ENCODE data around the gene MRGPRX2. TPM values are rescaled to one million over a fixed set of nuclear protein-coding genes. Genes with fewer than 3 reads are reported as not detected.

MRGPRX2 gene
- polyA plus RNA-seq, 2 of the 4 experiments (the other 2 are of a cell fraction) = not detected

GRCh38 chr11:19099093-19099492 lies 38.6 kb upstream of the MRGPRX2 start:
- ATAC-seq (no peak), FAIRE-seq (no peak), DNase-seq (ENCODE audit: low read depth in 1 of 2, low spot score in 1 of 2) (no peak)
- Histone ChIP-seq H3K4me3 (no peak overlapping the region), H3K4me1 (peaks cover 10% of the 10 kb centered on the region; the same call in 2 of the 3 replicates), H3K27ac (no peak overlapping the region), H3K9me3 (no peaks in the 10 kb centered on the region; the same call in 2 of the 3 replicates), H3K4me2 (no peak overlapping the region)
- ChIA-PET CTCF (interaction anchor here (1.3 to 3.0 kb wide), 2 partner anchors 11 to 22 kb away, joined by 3 to 12 read pairs; no protein-coding TSS in a partner anchor), POLR2A (no interaction called here)
- 39% methylated on average over 3 of the region's 3 CpGs for WGBS (ENCODE audit: missing lambda C conversion rate)
- no peak for TF ChIP-seq RAD21 (conservative IDR thresholded peaks at IDR 0.05 in 1 of 2, IDR thresholded peaks at IDR 0.05 in 1 of 2)
- TF ChIP-seq FOSB (CRISPR knock-in tag; IDR thresholded peaks at IDR 0.05) = no peak
- no peak for TF ChIP-seq RNF2 (IDR thresholded peaks at IDR 0.05; ENCODE audit: borderline replicate concordance, low read depth)
- no peak for TF ChIP-seq RCOR1 (IDR thresholded peaks at IDR 0.05; ENCODE audit: low read depth, low read length)
- no peak for TF ChIP-seq ZNF302 (CRISPR knock-in tag; IDR thresholded peaks at IDR 0.05)
- no peak for TF ChIP-seq CEBPB (IDR thresholded peaks at IDR 0.05)
- TF ChIP-seq POLR2AphosphoS2 (conservative IDR thresholded peaks at IDR 0.05; ENCODE audit: low read length) = no peak
- no peak for TF ChIP-seq ZFP36 (IDR thresholded peaks at IDR 0.05; ENCODE audit: borderline replicate concordance, partially characterized antibody)
- TF ChIP-seq E2F6 (IDR thresholded peaks at IDR 0.05; ENCODE audit: borderline replicate concordance, low read depth) = no peak
- no peak for TF ChIP-seq ESRRA (IDR thresholded peaks at IDR 0.05; ENCODE audit: borderline replicate concordance, low read length)
- TF ChIP-seq EP300 (IDR thresholded peaks at IDR 0.05) = no peak
- no peak for TF ChIP-seq HOXB13 (CRISPR knock-in tag; IDR thresholded peaks at IDR 0.05; ENCODE audit: low read depth)
- no peak for TF ChIP-seq POLR2A (IDR thresholded peaks at IDR 0.05; ENCODE audit: low read length)
- TF ChIP-seq KDM5A (IDR thresholded peaks at IDR 0.05) = no peak
- no peak for TF ChIP-seq MAFK (IDR thresholded peaks at IDR 0.05; ENCODE audit: partially characterized antibody)
- TF ChIP-seq RARB (CRISPR knock-in tag; IDR thresholded peaks at IDR 0.05) = no peak

GRCh38 chr11:19094859-19095258 lies 34.3 kb upstream of the MRGPRX2 start:
- Histone ChIP-seq H3K9me3 (no peaks in the 10 kb centered on the region), H3K4me2 (no peak overlapping the region), H3K27ac (no peak overlapping the region), H3K4me3 (no peak overlapping the region), H3K4me1 (no peaks in the 10 kb centered on the region)
- ATAC-seq (no peak), DNase-seq (ENCODE audit: low read depth in 1 of 2, low spot score in 1 of 2) (no peak), FAIRE-seq (no peak)
- ChIA-PET CTCF (no interaction called here), POLR2A (no interaction called here)
- WGBS (ENCODE audit: missing lambda C conversion rate) = 3% methylated on average over 2 of the region's 2 CpGs
- no peak for TF ChIP-seq ZC3H11A (IDR thresholded peaks at IDR 0.05)
- no peak for TF ChIP-seq HES2 (IDR thresholded peaks at IDR 0.05)
- TF ChIP-seq TFCP2L1 (CRISPR knock-in tag; IDR thresholded peaks at IDR 0.05) = no peak
- TF ChIP-seq SREBF2 (IDR thresholded peaks at IDR 0.05) = no peak
- TF ChIP-seq NFE2L2 (conservative IDR thresholded peaks at IDR 0.05; ENCODE audit: low read length) = no peak
- TF ChIP-seq KDM1A (IDR thresholded peaks at IDR 0.05; ENCODE audit: low read depth) = no peak

GRCh38 chr11:19093976-19094375 lies 33.5 kb upstream of the MRGPRX2 start:
- Histone ChIP-seq H3K9me3 (no peaks in the 10 kb centered on the region), H3K4me2 (no peak overlapping the region), H3K27ac (no peak overlapping the region), H3K4me3 (no peak overlapping the region), H3K4me1 (no peaks in the 10 kb centered on the region)
- ChIA-PET CTCF (interaction anchor here (0.8 kb wide), 1 partner anchor 19 kb away, joined by 3 read pairs; no protein-coding TSS in a partner anchor), POLR2A (no interaction called here)
- TF ChIP-seq CHD2 (IDR thresholded peaks at IDR 0.05; ENCODE audit: low read length, partially characterized antibody) = no peak
- DNase-seq (ENCODE audit: low read depth in 1 of 2, low spot score in 1 of 2) = no peak
- 13% methylated on average over 4 of the region's 4 CpGs for WGBS (ENCODE audit: missing lambda C conversion rate)
- FAIRE-seq = no peak
- no peak for ATAC-seq

- ATAC-seq = no peak
- no peak for DNase-seq (ENCODE audit: low read depth in 1 of 2, low spot score in 1 of 2)
- H3K4me1 ChIP-seq = no peaks in the 10 kb centered on the region
- TF ChIP-seq HMGXB4 (CRISPR knock-in tag; IDR thresholded peaks at IDR 0.05; ENCODE audit: borderline replicate concordance) = no peak
- no peak for TF ChIP-seq HDAC2 (IDR thresholded peaks at IDR 0.05)
- TF ChIP-seq POLR2AphosphoS2 (conservative IDR thresholded peaks at IDR 0.05; ENCODE audit: low read length) = no peak
- TF ChIP-seq ZNF302 (CRISPR knock-in tag; IDR thresholded peaks at IDR 0.05) = no peak
- TF ChIP-seq PBX3 (IDR thresholded peaks at IDR 0.05) = no peak
- TF ChIP-seq ESRRA (IDR thresholded peaks at IDR 0.05; ENCODE audit: borderline replicate concordance, low read length) = no peak
- no peak for TF ChIP-seq GATA3 (IDR thresholded peaks at IDR 0.05; ENCODE audit: borderline replicate concordance)
- no peak for TF ChIP-seq ZFP36 (IDR thresholded peaks at IDR 0.05; ENCODE audit: borderline replicate concordance, partially characterized antibody)
- no peak for TF ChIP-seq HOXB5 (CRISPR knock-in tag; IDR thresholded peaks at IDR 0.05)
- H3K4me2 ChIP-seq = no peak overlapping the region
- H3K4me3 ChIP-seq = no peak overlapping the region
- H3K9me3 ChIP-seq = no peaks in the 10 kb centered on the region
- FAIRE-seq = no peak
- CTCF ChIA-PET = interaction anchor here (0.7 to 1.2 kb wide), 3 partner anchors 20 to 1262 kb away, joined by 3 read pairs; no protein-coding TSS in a partner anchor
- 74% methylated on average over 2 of the region's 2 CpGs for WGBS (ENCODE audit: missing lambda C conversion rate)
- POLR2A ChIA-PET = no interaction called here
- no peak overlapping the region for H3K27ac ChIP-seq
These were observed 32.3 kb upstream of the MRGPRX2 start for GRCh38 chr11:19092850-19093249.

Data from A549 (cell line).